CD4-positive, alpha-beta T cell treated with Interleukin-15 for 1 hour (primary cell): ENCODE data around the gene DENND2A.

ENCODE experiments used
- DNase-seq: peaks from one replicate; pipeline ENCODE4 v3.0.0-alpha.2; 2020

Gene DENND2A

GRCh38 chr7:140616328-140616727, 24.3 kb downstream of the DENND2A start:
- DNase-seq = no peak

- no peak for DNase-seq
Observed at GRCh38 chr7:140611641-140612040, 29.0 kb downstream of the DENND2A start.

DNA sequence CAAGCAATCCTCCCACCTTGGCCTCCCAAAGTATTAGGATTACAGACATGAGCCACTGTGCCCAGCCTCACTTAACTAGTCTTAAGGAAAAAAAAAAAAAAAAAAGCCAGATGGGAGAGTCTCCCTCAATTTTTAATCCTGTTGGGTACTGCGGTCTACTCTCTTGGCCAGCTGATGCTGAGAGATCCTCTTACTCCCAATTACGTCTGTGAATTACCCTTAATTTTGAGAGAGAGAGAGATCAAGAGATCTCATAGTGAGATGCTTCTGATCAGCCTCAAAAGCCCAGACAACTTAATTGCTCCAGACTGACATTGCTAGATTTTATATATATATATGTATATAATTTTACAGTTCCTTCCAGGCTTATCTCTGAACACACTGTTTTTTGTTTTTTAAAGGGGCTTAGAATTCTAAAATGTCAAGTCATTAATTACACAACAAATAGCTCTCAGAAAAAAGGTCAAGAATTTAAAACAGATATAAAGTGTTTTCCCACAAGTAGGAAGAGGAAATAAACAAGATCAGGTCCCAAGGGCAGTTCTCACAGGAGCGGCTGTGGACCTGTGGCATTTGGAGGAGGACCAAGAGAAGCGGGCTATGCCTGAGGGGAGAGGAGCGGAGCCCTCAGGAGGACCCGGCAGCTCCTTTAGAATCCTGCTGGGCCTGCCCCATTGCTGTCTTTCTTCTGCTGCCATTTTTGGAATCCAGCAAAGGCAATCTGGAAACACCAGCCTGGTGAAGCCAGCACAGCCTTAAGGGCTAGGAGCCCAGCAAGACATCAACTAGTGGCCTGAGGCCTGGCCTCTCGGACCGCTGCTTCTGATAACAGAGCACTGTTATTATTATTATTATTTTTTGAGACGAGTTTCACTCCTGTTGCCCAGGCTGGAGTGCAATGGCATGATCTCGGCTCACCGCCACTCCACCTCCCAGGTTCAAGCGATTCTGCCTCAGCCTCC, 30.1 kb downstream of the DENND2A start:
- no peak for DNase-seq

DNA sequence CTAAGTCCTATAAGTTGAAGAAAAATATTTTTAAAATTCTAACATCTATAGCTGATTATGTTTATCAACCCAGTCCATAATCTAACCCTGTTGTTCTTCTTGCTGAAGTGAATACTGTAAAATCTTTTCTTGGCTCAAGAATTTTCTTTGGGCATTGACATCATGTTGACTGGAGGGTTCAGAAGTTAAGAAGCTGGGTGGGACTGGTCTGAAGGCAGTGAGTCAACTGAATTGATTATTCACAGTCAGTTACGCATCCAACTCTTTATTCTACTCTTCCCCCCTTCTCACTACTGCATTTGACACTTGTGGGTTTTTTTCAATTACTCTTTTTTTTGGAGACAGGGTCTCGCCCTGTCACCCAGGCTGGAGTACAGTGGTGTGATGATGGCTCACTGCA, 31.0 kb downstream of the DENND2A start:
- DNase-seq = no peak

- DNase-seq = no peak
Observed at GRCh38 chr7:140607441-140607989, 33.1 kb downstream of the DENND2A start.

DNA sequence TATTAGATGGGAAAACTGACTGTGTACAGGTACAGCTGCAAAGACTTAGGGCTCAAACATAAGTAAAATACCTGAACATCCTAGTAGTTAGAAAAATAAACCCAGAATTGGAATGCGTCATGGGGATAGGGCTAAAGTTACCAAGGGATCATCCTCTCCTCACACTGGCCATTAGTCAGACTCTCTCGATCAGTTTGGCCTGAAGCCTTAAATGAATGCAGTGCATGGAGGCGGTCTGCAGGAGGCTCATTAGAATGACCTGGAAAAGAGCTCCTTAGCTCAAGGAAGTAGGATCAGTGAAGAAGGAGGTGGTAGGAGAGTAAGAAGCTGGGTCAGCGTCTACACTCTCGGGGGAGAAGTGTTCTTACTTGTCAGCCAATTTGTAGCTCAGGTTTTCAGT, 35.3 kb downstream of the DENND2A start:
- no peak for DNase-seq

DNA sequence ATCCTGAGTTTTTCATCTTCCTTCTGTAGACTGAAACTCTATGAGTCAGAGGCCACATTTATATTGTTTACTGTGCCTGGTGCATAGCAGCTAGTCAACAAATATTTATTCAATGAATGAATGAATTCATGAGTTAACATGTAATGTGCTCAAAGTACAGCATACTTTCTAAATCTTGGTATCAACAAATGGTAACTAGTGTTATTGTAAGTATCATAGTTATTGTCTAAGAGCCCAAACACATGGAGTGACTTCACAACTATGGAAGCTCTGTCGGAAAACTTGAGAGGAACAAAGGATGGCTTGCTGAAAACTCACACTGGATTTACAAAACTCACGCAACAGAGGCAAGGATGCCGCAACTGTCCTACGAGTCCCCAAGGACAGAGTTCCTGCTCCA, 35.9 kb downstream of the DENND2A start:
- DNase-seq = no peak

DNA sequence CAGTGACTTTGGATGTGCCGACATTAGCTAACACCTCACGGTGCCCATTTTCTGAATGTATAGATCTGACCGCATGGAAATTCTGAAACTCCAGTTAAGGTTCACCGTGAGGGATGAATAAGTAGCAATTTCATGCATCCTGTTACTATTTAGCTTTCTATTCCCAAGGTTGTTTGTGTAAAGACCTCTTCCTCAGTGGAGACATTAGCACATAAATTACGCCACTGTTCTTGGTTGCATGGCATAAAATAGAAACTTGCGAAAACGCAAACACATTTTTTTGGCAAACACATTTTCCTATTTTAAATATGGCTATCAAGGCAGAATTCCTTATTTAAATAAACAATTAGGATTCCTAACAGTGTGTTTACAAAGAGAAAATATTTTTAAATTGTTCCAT, 36.5 kb downstream of the DENND2A start:
- DNase-seq = no peak

- DNase-seq = no peak
Observed at GRCh38 chr7:140601566-140602174, 38.9 kb downstream of the DENND2A start.

DNA sequence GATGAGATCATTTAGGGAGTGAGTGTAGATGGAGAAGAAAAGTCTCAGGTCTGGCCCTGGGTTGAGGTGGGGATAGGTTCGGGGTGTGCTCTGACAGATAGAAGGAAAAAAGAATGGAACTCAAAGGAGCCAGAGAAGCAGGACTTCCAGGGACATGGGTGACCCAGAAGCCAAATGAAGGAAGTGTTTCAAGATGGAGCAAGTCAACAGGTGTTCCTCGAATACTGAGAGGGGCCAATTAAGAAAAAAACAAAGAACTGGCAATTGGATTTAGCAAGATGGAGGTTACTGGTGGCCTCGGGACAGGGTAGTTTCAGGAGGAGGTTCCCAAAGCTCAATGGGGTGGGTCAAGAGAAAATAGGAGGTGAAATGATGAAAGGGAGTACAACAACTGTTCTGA, 40.3 kb downstream of the DENND2A start:
- no peak for DNase-seq

DNA sequence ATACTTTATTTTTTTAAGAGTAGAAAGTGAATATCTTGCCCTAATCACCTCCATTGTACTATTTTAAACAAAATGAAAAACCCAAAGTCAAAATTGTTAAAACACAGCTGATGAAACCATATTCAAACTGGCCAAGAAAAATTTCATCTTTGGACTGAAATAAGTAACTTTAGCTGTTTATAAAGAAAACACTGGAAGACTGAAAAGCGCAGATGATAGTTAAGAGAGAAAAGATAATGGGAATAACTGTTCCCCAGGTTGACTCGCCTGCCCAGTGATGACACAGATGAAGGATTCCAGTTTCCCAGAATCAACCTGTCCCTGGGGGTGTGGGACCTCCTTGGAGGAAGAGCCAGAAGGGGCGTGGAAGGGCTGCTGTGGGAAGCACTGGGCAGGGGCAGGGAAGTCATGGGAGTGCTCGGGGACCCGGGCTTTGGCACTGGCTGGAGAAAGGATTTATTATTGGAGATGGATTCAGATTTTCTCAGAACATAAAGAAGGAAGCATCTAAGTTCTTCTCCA, 43.1 kb downstream of the DENND2A start:
- no peak for DNase-seq

- DNase-seq = no peak
Observed at GRCh38 chr7:140596519-140597427, 43.8 kb downstream of the DENND2A start.

DNA sequence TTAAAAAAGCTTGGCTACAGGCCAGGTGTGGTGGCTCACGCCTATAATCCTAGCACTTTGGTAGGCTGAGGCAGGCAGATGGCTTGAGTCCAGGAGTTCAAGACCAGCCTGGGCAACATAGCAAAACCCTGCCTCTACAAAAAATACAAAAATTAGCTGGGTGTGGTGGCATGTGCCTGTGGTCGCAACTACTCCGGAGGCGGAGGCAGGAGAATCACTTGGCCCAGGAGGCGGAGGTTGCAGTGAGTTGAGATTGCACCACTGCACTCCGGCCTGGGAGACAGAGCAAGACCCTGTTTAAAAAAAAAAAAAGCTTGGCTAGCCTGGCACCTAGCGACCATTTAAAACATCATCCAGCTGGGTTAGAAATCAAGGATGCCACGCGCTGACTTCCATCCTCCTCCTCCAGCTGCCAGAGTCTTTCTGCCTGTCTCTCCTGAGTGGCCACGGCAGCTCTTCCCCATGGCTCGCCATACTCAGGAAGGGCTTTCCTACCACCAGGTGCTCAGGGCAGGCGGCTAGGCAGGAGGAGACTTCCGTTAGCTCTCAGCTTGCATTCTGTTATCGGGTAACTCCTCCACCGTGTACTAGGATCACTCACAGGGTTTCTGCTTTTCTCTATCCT, 45.0 kb downstream of the DENND2A start:
- DNase-seq = no peak

DNA sequence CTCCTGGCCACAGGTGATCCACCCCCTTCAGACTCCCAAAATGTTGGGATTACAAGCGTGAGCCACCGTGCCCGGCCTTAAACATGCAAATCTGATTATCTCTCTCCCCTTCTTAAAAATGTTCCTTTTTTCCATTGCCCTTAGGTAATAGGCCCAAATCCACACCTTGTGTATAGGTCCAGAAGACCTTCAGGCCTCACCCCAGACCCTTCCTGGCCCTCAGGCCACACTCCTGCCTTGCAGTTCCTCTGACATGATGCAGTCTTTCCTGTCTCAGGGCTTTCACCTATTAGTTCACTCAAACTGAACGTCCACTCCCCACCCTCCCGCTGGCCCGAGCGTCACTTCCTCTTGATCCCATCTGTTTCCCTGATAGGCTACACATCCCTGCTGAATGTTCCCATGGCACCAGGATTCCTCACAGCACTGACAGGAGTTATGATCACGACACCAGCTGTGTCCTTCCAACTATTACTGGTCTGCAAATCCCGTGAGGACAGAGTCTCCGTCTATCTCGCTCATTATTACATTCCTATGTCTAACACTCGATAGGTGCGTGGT, 46.4 kb downstream of the DENND2A start:
- DNase-seq = no peak

DNA sequence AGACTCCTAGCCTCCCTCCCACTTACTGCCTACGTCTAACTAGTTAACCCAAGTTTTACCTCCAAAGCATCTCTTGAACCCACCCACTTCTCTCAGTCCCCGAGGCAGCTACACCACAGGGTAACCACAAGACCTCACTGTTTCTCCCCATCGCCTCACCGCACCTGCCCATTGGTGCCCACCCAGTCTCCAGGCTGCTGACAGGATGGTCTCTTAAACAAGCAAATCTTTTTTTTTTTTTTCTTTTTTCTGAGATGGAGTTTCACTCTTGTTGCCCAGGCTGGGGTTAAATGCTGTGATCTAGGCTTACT, 47.0 kb downstream of the DENND2A start:
- DNase-seq = no peak

DNA sequence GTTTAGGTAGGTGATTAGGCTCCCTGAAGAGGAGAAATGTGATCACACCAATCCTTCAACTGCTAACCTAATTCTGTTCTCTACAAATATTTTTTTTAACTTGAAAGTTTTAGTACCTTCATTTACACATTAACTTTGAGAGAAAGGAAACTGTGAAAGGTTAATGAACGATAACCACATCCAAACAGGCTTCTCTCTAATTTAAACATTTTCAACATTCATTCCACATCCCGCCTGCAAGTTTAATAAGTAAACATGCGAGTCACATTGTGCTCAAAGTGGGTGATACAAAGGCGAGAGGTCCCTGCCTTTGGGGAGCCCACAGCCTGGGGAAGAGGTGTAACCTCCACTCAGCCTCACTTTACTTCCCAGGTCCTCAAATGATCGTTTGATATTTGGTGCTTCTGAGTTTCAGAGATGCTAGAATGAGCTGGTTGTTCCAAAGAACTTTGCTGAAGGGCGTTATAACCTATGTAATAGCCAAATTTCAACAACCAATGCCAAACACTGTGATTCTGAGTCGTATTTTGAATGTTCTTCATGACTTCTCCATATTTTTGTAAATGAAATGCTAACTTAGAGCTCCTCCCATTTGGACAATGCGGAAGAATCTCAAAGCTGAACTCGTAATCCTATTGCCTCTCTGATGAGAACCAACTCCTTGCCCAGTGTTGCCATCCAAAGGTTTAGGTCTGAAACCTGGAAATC, 47.5 kb downstream of the DENND2A start:
- DNase-seq = no peak

DNA sequence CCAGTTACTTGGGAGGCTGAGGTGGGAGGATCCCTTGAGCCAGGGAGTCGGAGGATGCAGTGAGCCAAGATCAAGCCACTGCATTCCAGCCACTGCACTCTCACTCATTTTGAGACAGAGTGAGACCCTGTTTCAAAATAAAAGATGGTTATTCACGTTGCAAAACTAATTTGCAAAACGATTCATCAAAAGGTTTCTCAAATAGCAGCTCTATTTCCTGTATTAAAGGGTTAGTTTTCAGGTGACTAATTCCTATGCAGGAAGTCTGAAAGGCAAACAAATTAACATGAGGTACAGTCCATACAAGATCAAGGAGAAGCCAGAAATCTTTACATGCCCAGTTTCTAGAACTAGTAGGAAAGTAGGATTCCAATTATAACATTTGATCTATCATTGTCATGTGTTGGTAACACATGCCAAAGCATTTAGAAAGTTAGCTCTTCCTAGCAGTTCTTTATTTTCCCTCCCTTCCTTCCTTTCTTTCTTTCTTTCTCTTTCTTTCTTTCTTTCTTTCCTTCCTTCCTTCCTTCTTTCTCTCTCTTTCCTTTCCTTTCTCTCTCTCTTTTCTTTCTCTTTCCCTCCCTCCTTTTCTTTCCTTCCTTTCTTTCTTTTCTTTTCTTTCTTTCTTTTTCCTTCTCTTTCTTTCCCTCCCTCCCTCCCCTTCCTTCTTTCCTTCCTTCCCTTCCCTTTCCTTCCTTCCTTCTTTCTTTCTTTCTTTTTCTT, 49.3 kb downstream of the DENND2A start:
- no peak for DNase-seq

DNA sequence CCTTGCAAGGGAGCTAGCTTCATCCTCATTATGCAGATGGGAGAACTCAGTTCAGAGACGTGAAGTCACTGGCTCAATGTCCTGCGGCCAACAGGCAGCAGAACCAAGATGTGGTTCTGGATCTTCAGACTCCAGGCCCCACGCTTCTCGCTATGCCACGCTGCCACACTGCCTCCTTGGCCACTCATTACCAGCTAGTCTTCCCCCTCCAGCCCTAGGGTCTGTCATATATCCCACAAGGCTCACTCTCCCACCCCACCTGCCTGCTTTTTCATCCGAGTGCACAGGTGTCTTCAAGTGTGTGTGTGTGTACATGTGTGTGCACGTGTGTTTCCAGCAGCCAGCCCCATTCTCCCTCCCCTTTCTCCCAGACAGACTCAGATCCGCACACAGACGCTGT, 53.4 kb downstream of the DENND2A start:
- no peak for DNase-seq

- no peak for DNase-seq
Observed at GRCh38 chr7:140586516-140586915, 54.1 kb downstream of the DENND2A start.

DNA sequence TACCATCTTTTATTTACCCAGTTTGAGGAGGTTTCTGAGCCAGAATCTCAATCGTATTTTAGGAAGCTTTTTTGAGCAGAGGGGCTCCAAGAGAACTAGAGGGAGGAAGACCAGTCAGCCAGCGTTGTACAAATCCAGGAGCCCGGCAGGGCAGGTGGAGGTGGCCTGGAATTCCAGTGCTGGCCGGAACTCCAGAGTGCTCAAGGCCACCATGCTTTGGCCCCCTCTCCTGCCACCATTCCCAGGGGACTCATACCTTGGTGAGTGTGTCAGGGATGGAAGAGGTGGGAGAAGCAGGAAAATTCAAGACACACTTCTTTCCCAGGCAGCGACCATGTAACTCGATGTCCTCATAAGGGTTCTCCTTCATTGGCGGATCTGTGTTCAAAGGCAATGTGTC, 55.3 kb downstream of the DENND2A start:
- no peak for DNase-seq
